Natural killer cell (primary cell): ENCODE results near the gene USF1. TPM values are rescaled to one million over a fixed set of nuclear protein-coding genes. Genes with fewer than 3 reads are reported as not detected.

Experiments used
- ATAC-seq, 3 donors: fragments of 150-1000 bp in 2 of 3; fragments of 200-7000 bp in 1 of 3; cut with Tn5 transposase; 1 replicate in 1 of 3; 2 replicates in 2 of 3; pipeline ENCODE4 v1.10.0; 2021; ENCODE audit warnings: mild to moderate bottlenecking in 2 of 3, moderate library complexity in 2 of 3
- DNase-seq, 2 donors: peaks; one replicate each; pipeline versions ENCODE4 v3.0.0 to v3.0.0-alpha.2; 2013 to 2021; ENCODE audit warnings: mixed read lengths in 1 of 2
- H3K27ac ChIP-seq: one replicate; pipeline ENCODE4 v1.5.1; 2013; ENCODE audit warnings: mild to moderate bottlenecking, low read length
- H3K27me3 ChIP-seq: one replicate; pipeline ENCODE4 v1.6.1; 2013; ENCODE audit warnings: low read length; ENCODE audit not compliant: control insufficient read depth, insufficient read depth
- H3K36me3 ChIP-seq: one replicate; pipeline ENCODE4 v1.6.1; 2013; ENCODE audit warnings: low read length; ENCODE audit not compliant: control insufficient read depth, insufficient read depth
- H3K4me1 ChIP-seq: one replicate; pipeline ENCODE4 v1.6.1; 2013; ENCODE audit warnings: low read length; ENCODE audit not compliant: control insufficient read depth, insufficient read depth
- H3K4me3 ChIP-seq: one replicate; pipeline ENCODE4 v1.5.1; 2013; ENCODE audit warnings: low read length
- H3K9me3 ChIP-seq: one replicate; pipeline ENCODE4 v1.6.1; 2013; ENCODE audit warnings: low read length; ENCODE audit not compliant: control insufficient read depth, insufficient read depth
- H3K27ac Mint-ChIP-seq, 2 donors: one replicate each; pipeline ENCODE4 v1.8.0; 2022; ENCODE audit warnings: mild to moderate bottlenecking in 2 of 2, mixed read lengths in 2 of 2, moderate library complexity in 1 of 2
- H3K27me3 Mint-ChIP-seq, 2 donors: one replicate each; pipeline ENCODE4 v1.8.0; 2022; ENCODE audit warnings: low read depth in 2 of 2, mixed read lengths in 2 of 2
- H3K36me3 Mint-ChIP-seq: one replicate; pipeline ENCODE4 v1.8.0; 2022; ENCODE audit warnings: mixed read lengths
- H3K4me1 Mint-ChIP-seq, 2 donors: one replicate each; pipeline ENCODE4 v1.8.0; 2022; ENCODE audit warnings: mixed read lengths in 2 of 2
- H3K4me3 Mint-ChIP-seq: one replicate; pipeline ENCODE4 v1.8.0; 2022; ENCODE audit warnings: mild to moderate bottlenecking, moderate library complexity, mixed read lengths
- H3K9me3 Mint-ChIP-seq, 2 donors: one replicate each; pipeline ENCODE4 v1.8.0; 2022; ENCODE audit warnings: mixed read lengths in 2 of 2
- WGBS: methylation state at CpG from one replicate; pipeline ENCODE4 v1.1.7; 2013; ENCODE audit warnings: missing lambda C conversion rate; ENCODE audit not compliant: insufficient coverage; 5-methylcytosine and 5-hydroxymethylcytosine counted together
- intact Hi-C: fragments of 100-400 bp; cut with micrococcal nuclease; formaldehyde crosslinking; loops from one replicate; pipeline ENCODE4 v1.14.2; 2022
- total RNA-seq, 4 donors: library from RNA; stranded (reverse); fragments of 120-200 nt in 1 of 4; gene quantifications; one replicate each; pipeline versions ENCODE4 v1.2.3 to v1.2.4, GENCODE V29; 2013 to 2022
- TF ChIP-seq, protein P1 (sequence below): fragments of 200-600 bp; IDR thresholded peaks from one replicate; pipeline ENCODE4 v1.8.0; 2022; ENCODE audit warnings: antibody characterized with exemption

The USF1 gene
- total RNA-seq, 3 donors from 2014 or later (not counting 1 experiment from before 2014, with no cell fraction given): 113 to 121 (median 114) TPM

DNA sequence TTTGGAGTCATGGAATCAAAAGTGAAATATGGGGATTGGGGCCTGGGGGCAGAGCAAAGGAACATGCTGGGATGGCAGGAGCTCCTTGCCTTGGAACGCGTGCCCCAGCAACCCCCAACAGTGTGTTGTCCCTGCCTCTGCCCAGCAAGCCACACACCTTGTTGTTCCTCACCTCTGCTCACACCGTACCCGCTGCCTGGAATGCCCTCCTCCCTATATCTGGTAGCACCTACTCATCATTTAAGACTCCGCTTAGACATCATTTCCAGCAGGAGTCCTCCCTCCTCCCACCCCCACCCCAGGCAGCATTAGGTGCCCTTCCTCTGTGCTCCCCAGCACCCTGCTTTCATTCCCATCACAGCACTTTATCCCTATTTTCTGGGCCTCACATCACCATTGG, 35.7 kb upstream of the USF1 start:
- WGBS: 76% methylated on average over 5 of the region's 5 CpGs
- no peak overlapping the region for H3K27ac Mint-ChIP-seq

DNA sequence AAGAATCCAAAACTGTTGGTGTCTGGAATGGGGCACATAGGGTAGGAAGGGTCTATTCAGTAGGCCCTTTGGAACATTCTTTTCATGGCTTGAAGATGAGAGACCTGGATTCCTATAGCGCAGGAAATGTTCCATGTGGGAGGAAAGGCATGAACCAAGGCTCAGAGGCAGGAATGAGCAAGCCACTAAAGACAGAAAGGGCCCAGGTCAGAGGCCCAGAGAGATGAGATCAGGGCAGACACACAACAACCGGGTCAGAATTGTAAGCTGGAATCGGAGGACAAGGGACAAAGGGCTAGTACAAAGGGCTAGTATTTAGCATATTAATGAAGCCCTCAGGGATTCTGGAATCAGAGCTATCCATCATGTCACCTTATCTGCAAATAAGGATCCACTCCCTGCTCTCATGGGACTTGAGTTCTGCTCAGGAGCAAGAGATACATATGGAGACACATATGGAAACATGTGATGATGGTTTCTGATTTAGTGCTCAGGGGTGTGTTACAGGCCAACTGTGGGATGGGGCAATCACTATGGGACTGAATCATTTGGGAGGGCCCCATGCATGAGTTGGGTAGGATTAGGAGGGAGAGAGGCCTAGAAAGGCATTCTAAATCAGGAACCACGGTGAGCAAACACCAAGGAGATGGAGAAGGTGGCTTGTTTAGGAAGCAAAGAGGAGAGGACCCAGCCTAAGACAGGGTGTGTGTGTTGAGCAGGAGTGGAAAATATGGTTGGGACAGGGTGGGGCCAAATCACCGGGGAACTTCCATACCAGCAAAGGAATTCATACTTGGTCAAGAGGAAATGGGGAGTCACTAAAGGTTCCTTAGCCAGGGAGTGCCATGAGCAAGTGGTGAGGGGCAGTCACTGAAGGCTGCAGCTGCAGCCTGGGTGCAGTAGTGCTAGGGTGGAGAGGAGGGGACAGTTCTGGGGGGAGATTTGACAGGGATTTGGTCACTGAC, 34.9 kb upstream of the USF1 start:
- ATAC-seq (no peak), DNase-seq (no peak)
- Histone ChIP-seq H3K4me3 (no peak overlapping the region), H3K27ac (no peak overlapping the region), H3K36me3 (no peaks in the 10 kb centered on the region), H3K27me3 (no peaks in the 10 kb centered on the region), H3K4me1 (peaks cover 6% of the 10 kb centered on the region), H3K9me3 (no peaks in the 10 kb centered on the region)
- TF ChIP-seq, protein P1, sequence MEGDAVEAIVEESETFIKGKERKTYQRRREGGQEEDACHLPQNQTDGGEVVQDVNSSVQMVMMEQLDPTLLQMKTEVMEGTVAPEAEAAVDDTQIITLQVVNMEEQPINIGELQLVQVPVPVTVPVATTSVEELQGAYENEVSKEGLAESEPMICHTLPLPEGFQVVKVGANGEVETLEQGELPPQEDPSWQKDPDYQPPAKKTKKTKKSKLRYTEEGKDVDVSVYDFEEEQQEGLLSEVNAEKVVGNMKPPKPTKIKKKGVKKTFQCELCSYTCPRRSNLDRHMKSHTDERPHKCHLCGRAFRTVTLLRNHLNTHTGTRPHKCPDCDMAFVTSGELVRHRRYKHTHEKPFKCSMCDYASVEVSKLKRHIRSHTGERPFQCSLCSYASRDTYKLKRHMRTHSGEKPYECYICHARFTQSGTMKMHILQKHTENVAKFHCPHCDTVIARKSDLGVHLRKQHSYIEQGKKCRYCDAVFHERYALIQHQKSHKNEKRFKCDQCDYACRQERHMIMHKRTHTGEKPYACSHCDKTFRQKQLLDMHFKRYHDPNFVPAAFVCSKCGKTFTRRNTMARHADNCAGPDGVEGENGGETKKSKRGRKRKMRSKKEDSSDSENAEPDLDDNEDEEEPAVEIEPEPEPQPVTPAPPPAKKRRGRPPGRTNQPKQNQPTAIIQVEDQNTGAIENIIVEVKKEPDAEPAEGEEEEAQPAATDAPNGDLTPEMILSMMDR: no peak
- 96% methylated on average over 5 of the region's 5 CpGs for WGBS
- H3K27me3 Mint-ChIP-seq: peaks cover 0 to 2% of the 10 kb centered on the region in 2 donors
- H3K4me1 Mint-ChIP-seq: no peaks in the 10 kb centered on the region
- intact Hi-C loops: no loop called here
- no peaks in the 10 kb centered on the region for H3K9me3 Mint-ChIP-seq
- H3K27ac Mint-ChIP-seq: no peak overlapping the region
- H3K36me3 Mint-ChIP-seq: no peaks in the 10 kb centered on the region
- no peak overlapping the region for H3K4me3 Mint-ChIP-seq

More for the DNA sequence above, 35.7 kb upstream of the USF1 start:
- TF ChIP-seq, protein P1: no peak
- Histone ChIP-seq H3K4me1 (peaks cover 6% of the 10 kb centered on the region), H3K27ac (no peak overlapping the region), H3K36me3 (no peaks in the 10 kb centered on the region), H3K9me3 (no peaks in the 10 kb centered on the region), H3K27me3 (no peaks in the 10 kb centered on the region), H3K4me3 (no peak overlapping the region)
- intact Hi-C loops: no loop called here
- no peak for DNase-seq
- no peaks in the 10 kb centered on the region for H3K9me3 Mint-ChIP-seq
- ATAC-seq: no peak
- H3K36me3 Mint-ChIP-seq: no peaks in the 10 kb centered on the region
- H3K27me3 Mint-ChIP-seq: peaks cover 0 to 2% of the 10 kb centered on the region in 2 donors
- H3K4me1 Mint-ChIP-seq: no peaks in the 10 kb centered on the region
- no peak overlapping the region for H3K4me3 Mint-ChIP-seq

DNA sequence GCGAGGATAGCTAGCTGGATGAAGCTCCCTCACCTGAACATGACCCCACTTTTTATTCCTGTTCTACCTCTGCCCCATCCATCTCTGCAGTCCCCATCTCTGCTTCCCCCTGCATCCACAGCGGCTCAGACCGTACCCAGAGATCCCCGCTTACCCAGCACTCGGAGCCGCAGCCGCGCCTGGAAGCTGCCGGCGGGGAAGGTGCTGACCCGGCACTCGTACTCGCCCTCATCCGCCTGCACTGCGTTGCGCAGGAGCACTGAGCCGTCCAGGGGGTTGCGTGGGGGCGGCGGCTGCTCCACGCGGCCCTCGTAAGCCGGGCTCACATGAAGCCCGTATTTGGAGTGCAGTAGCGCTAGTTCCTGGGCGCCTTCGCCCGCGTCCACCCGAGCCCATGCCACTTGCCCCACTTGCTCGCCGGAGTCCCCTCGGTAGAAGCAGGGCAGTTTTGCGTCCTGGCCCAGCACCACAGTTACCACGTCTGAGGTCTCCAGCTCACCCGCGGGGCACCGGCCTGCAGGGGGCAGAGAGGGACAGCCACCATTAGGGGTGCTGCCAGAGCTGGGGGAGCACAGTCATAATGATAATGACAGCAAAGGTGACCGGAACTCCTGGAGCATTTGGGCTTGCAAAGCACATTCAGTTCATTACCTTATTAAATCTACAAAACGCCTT, 33.8 kb upstream of the USF1 start:
- ATAC-seq (no peak), DNase-seq (no peak)
- Mint-ChIP-seq H3K36me3 (no peaks in the 10 kb centered on the region), H3K27me3 (peaks cover 0 to 2% of the 10 kb centered on the region in 2 donors), H3K9me3 (no peaks in the 10 kb centered on the region), H3K4me1 (peaks cover 0 to under 1% of the 10 kb centered on the region in 2 donors), H3K4me3 (no peak overlapping the region), H3K27ac (no peak overlapping the region)
- Histone ChIP-seq H3K27me3 (no peaks in the 10 kb centered on the region), H3K4me3 (no peak overlapping the region), H3K9me3 (no peaks in the 10 kb centered on the region), H3K27ac (no peak overlapping the region), H3K4me1 (peaks cover 6% of the 10 kb centered on the region), H3K36me3 (no peaks in the 10 kb centered on the region)
- TF ChIP-seq, protein P1: no peak
- WGBS: 80% methylated on average over 41 of the region's 41 CpGs
- intact Hi-C loops: loop anchor here (10.0 kb wide), 1 partner anchor 1255 kb away; the partner anchor contains the start of gene SLAMF8
